HG02884 (cell line): ENCODE measurements around the gene POLR2H.

Experiments used
- ATAC-seq: cut with Tn5 transposase; IDR thresholded peaks from one replicate; pipeline ENCODE4 v1.9.1; 2021; ENCODE audit warnings: mild to moderate bottlenecking, moderate library complexity; ENCODE audit not compliant: unreplicated experiment

The POLR2H gene

GRCh38 chr3:184361532-184361931 lies at the start of gene POLR2H, which contains the start of gene CLCN2:
TSS of gene POLR2H (plus strand) at chr3:184361710. CDS start at chr3:184363493, 1,783 bp downstream.
TSS of gene CLCN2 (minus strand) at chr3:184361605. CDS start at chr3:184361479, 126 bp downstream.
- no peak for ATAC-seq

DNA sequence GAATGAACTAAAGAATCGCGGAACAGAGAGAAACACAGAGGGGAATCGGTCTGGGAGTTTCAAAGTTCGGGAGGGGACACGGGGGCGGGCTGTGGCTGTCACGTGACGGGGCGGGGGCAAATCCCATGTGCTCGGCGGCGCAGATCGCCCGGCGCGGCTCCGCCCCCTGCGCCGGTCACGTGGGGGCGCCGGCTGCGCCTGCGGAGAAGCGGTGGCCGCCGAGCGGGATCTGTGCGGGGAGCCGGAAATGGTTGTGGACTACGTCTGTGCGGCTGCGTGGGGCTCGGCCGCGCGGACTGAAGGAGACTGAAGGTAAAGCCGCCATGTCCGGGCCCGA lies 47.2 kb upstream of the POLR2H start, which contains the start of gene EIF4G1:
TSS of gene EIF4G1 (plus strand) at position 244 of the 337 bp plus-strand sequence. CDS start 1,191 bp downstream, outside the sequence.
- peak; percentile 88 for ATAC-seq

- peak; percentile 29 for ATAC-seq
Measured at GRCh38 chr3:184314700-184315542, 46.6 kb upstream of the POLR2H start.

- ATAC-seq = no peak
Measured at GRCh38 chr3:184315543-184315867, 46.0 kb upstream of the POLR2H start.

- ATAC-seq = no peak
Measured at GRCh38 chr3:184315871-184316661, 45.4 kb upstream of the POLR2H start.

DNA sequence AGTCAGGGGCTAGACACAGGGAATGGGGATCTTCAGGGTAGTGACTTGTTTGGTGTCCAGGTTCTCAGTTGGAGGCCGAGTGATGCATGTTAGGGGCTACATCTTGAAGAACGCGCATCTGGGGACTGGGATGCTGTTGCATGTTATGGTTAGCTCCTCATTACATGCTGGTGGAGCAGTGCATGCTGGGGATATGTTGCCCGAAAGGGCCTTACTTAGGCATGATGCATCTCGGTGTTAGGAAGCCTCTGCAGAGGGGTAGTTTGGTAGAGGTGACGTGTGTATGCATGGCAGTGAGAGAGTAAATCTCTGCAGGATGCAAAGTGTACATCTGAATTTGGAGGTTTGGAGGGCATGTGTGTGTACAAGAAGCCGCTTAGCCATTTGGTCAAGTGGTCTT lies 44.7 kb upstream of the POLR2H start:
- ATAC-seq = no peak

DNA sequence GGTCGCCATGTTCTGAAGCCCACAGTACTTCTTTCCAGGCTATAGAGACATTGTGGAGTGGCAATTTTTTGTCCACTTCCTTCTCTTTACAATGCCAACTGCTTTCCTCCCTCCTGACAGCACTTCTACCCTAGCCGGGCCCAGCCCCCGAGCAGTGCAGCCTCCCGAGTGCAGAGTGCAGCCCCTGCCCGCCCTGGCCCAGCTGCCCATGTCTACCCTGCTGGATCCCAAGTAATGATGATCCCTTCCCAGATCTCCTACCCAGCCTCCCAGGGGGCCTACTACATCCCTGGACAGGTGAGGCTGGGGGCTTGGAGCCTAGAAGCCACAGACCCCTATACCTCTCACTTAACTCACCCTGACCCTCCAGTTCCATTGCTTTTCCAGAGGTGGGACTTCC lies 44.3 kb upstream of the POLR2H start:
- no peak for ATAC-seq

- no peak for ATAC-seq
Measured at GRCh38 chr3:184320104-184320445, 41.4 kb upstream of the POLR2H start.

DNA sequence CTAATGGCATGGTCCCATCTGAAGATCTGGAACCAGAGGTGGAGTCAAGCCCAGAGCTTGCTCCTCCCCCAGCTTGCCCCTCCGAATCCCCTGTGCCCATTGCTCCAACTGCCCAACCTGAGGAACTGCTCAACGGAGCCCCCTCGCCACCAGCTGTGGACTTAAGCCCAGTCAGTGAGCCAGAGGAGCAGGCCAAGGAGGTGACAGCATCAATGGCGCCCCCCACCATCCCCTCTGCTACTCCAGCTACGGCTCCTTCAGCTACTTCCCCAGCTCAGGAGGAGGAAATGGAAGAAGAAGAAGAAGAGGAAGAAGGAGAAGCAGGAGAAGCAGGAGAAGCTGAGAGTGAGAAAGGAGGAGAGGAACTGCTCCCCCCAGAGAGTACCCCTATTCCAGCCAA lies 39.8 kb upstream of the POLR2H start:
- no peak for ATAC-seq

GRCh38 chr3:184322731-184323487 lies 38.6 kb upstream of the POLR2H start:
- ATAC-seq = no peak

GRCh38 chr3:184323696-184324095 lies 37.8 kb upstream of the POLR2H start:
- no peak for ATAC-seq

DNA sequence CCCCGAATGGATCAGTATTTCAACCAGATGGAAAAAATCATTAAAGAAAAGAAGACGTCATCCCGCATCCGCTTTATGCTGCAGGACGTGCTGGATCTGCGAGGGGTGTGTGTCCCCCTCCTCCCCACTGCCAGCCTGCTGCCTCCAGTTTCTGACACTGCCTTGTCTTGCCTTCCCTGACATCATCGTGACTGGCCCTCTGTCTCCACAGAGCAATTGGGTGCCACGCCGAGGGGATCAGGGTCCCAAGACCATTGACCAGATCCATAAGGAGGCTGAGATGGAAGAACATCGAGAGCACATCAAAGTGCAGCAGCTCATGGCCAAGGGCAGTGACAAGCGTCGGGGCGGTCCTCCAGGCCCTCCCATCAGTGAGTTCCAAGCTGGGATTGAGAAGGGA lies 36.2 kb upstream of the POLR2H start:
- no peak for ATAC-seq

GRCh38 chr3:184325715-184326369 lies 35.7 kb upstream of the POLR2H start:
- no peak for ATAC-seq

DNA sequence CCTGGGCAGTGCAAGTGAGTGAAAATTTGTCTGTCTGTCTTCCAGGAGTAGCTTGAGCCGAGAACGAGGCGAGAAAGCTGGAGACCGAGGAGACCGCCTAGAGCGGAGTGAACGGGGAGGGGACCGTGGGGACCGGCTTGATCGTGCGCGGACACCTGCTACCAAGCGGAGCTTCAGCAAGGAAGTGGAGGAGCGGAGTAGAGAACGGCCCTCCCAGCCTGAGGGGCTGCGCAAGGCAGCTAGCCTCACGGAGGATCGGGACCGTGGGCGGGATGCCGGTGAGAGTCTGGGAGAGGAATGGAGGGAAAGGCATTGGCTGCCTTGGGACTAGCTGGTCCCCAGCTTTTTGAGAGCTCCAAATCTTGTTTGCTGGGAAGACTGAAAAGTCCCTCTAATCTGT lies 34.3 kb upstream of the POLR2H start:
- ATAC-seq = no peak

GRCh38 chr3:184328516-184328915 lies 33.0 kb upstream of the POLR2H start:
- no peak for ATAC-seq

GRCh38 chr3:184332370-184333090 lies 29.0 kb upstream of the POLR2H start:
- no peak for ATAC-seq

DNA sequence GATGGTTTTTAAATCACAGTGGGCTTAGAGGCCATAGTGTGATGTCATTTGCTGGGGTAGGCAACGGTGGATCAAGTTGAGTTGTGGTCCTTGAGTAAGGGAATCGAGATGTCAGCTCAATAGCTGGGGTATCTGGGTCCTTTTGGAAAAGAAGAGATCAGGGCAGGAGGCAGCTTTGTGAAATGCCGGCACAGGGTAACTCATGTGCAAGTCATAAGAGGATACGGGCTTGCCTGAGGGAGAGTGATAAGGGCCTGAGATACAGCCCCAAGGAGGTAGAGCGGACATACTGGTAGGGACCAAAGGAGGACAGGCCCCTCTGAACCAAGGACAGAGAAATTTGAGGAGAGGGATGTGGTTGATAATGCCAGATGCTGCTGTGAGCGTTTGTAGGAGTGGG lies 28.3 kb upstream of the POLR2H start:
- no peak for ATAC-seq

DNA sequence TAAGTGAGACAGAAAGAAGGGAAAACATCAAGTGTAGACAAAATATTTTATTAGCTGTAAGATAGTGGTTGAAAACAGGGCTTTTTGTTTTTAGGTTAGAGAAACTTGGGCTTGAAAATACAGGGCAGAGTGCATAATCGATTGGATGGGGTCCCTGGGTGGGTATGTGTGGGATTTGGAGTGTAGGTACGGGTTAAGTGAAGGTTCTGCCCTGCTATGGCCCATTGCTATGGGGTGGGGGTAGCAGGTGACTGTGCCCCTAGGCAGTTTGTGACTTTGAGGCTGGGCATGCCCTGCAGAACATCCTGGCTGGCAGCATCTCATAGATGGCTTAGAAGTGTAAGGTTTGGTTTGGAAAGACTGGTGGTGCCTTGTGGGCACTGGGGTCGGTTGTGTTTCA lies 27.8 kb upstream of the POLR2H start:
- no peak for ATAC-seq

GRCh38 chr3:184334470-184335158 lies 26.9 kb upstream of the POLR2H start:
- no peak for ATAC-seq

GRCh38 chr3:184335291-184335660 lies 26.2 kb upstream of the POLR2H start:
- ATAC-seq = peak; percentile 15
